Measurements from ENCODE around the gene SLC9A1.

The SLC9A1 gene

GRCh38 chr1:27109103-27109822, 45.7 kb downstream of the SLC9A1 start:
- no peak for DNase-seq
- H2AFZ ChIP-seq (ENCODE audit: low read depth, low read length): no peak overlapping the region
- no peaks in the 10 kb centered on the region for H3K9me3 ChIP-seq (ENCODE audit: insufficient read depth, low read length, severe bottlenecking)
- H3K4me3 ChIP-seq (ENCODE audit: low read depth in 1 of 2, low read length in 2 of 2): no peak overlapping the region
- no peaks in the 10 kb centered on the region for H3K79me2 ChIP-seq (ENCODE audit: insufficient read depth, low read length)
- TF ChIP-seq CTCF (IDR thresholded peaks at IDR 0.05; ENCODE audit: borderline replicate concordance, extremely low read depth, low read length, poor library complexity, severe bottlenecking) (peak; percentile 46), EZH2 (IDR thresholded peaks at IDR 0.05; ENCODE audit: borderline replicate concordance, low read depth, low read length, severe bottlenecking) (no peak)
- H4K20me1 ChIP-seq (ENCODE audit: insufficient read depth, low read length): 0 out of 2 replicates have a peak, but pooled peaks cover 4% of the 10 kb centered on the region
- no peak overlapping the region for H3K4me2 ChIP-seq (ENCODE audit: insufficient read depth, low read length)
- H3K9ac ChIP-seq (ENCODE audit: low read depth, low read length): no peak overlapping the region
- ATAC-seq (ENCODE audit: insufficient read depth, low read depth): no peak
- no peaks in the 10 kb centered on the region for H3K27me3 ChIP-seq (ENCODE audit: insufficient read depth, low read length, poor library complexity)
- H3K36me3 ChIP-seq (ENCODE audit: insufficient read depth, low read length): peaks cover 35% of the 10 kb centered on the region
- peaks cover 19% of the 10 kb centered on the region for H3K4me1 ChIP-seq (ENCODE audit: insufficient read depth, low read length)
- no peak overlapping the region for H3K27ac ChIP-seq (ENCODE audit: low read length)

GRCh38 chr1:27108588-27108987, 46.3 kb downstream of the SLC9A1 start:
- Histone ChIP-seq H3K36me3 (ENCODE audit: insufficient read depth, low read length) (peaks cover 33% of the 10 kb centered on the region), H3K9me3 (ENCODE audit: insufficient read depth, low read length, severe bottlenecking) (no peaks in the 10 kb centered on the region), H3K4me1 (ENCODE audit: insufficient read depth, low read length) (peaks cover 19% of the 10 kb centered on the region), H3K4me3 (ENCODE audit: low read depth in 1 of 2, low read length in 2 of 2) (no peak overlapping the region), H3K27me3 (ENCODE audit: insufficient read depth, low read length, poor library complexity) (no peaks in the 10 kb centered on the region), H3K9ac (ENCODE audit: low read depth, low read length) (no peak overlapping the region), H3K79me2 (ENCODE audit: insufficient read depth, low read length) (no peaks in the 10 kb centered on the region), H3K27ac (ENCODE audit: low read length) (no peak overlapping the region), H3K4me2 (ENCODE audit: insufficient read depth, low read length) (no peak overlapping the region), H4K20me1 (ENCODE audit: insufficient read depth, low read length) (0 out of 2 replicates have a peak, but pooled peaks cover 4% of the 10 kb centered on the region), H2AFZ (ENCODE audit: low read depth, low read length) (no peak overlapping the region)
- ATAC-seq (ENCODE audit: insufficient read depth, low read depth) (no peak), DNase-seq (no peak)
- TF ChIP-seq CTCF (IDR thresholded peaks at IDR 0.05; ENCODE audit: borderline replicate concordance, extremely low read depth, low read length, poor library complexity, severe bottlenecking): no peak

DNA sequence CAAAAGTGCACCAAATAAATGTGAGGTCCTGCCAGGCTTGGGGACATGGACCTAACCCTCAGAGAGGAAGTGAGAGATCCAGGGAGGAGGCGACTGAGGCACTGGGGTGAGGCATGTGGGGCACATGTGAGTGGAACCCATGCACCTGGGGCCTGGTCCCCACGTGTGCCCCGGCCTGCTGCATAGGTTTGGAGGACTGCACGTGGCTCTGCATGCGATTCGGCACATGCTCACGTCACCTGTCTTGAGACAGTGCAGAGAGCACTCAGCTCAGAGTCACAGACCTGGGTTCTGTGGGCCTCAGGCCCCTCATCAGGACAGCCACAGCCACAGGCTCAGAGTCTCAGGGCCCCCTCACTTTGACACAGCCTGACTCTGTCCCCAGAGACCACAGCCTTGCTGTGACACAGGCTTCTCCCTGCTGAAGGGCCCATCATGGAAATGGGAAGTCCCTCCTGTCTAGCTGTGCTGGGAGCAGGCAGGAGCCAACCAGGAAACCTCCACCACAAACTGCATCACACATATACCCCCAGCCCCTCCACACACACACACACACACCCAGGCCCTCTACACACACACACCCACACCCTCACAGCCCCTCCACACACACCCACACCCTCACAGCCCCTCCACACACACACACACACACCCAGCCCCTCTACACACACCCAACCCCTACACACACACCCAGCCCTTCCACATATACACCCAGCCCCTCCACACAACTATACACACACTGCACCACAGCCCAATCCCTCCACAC, 48.2 kb downstream of the SLC9A1 start:
- H3K27ac ChIP-seq (ENCODE audit: low read length): no peak overlapping the region
- no peak overlapping the region for H3K9ac ChIP-seq (ENCODE audit: low read depth, low read length)
- DNase-seq (no peak), ATAC-seq (ENCODE audit: insufficient read depth, low read depth) (no peak)
- H2AFZ ChIP-seq (ENCODE audit: low read depth, low read length): no peak overlapping the region
- H3K4me1 ChIP-seq (ENCODE audit: insufficient read depth, low read length): peaks cover 6% of the 10 kb centered on the region
- peaks cover 39% of the 10 kb centered on the region for H3K36me3 ChIP-seq (ENCODE audit: insufficient read depth, low read length)
- H3K79me2 ChIP-seq (ENCODE audit: insufficient read depth, low read length): no peaks in the 10 kb centered on the region
- H3K4me3 ChIP-seq (ENCODE audit: low read depth in 1 of 2, low read length in 2 of 2): no peak overlapping the region
- H3K27me3 ChIP-seq (ENCODE audit: insufficient read depth, low read length, poor library complexity): no peaks in the 10 kb centered on the region
- H4K20me1 ChIP-seq (ENCODE audit: insufficient read depth, low read length): 0 out of 2 replicates have a peak, but pooled peaks cover 5% of the 10 kb centered on the region
- H3K9me3 ChIP-seq (ENCODE audit: insufficient read depth, low read length, severe bottlenecking): no peaks in the 10 kb centered on the region
- H3K4me2 ChIP-seq (ENCODE audit: insufficient read depth, low read length): no peak overlapping the region
- no peak for TF ChIP-seq EZH2 (IDR thresholded peaks at IDR 0.05; ENCODE audit: borderline replicate concordance, low read depth, low read length, severe bottlenecking)
- TF ChIP-seq CTCF (IDR thresholded peaks at IDR 0.05; ENCODE audit: borderline replicate concordance, extremely low read depth, low read length, poor library complexity, severe bottlenecking): no peak

Data from DND-41 (cell line).